KG1 (cell line): ENCODE measurements around the gene SPATC1L.

Experiments used
- DNase-seq: peaks from one replicate; lab custom pipeline; 2025; lab: John Stamatoyannopoulos, UW

SPATC1L gene

DNA sequence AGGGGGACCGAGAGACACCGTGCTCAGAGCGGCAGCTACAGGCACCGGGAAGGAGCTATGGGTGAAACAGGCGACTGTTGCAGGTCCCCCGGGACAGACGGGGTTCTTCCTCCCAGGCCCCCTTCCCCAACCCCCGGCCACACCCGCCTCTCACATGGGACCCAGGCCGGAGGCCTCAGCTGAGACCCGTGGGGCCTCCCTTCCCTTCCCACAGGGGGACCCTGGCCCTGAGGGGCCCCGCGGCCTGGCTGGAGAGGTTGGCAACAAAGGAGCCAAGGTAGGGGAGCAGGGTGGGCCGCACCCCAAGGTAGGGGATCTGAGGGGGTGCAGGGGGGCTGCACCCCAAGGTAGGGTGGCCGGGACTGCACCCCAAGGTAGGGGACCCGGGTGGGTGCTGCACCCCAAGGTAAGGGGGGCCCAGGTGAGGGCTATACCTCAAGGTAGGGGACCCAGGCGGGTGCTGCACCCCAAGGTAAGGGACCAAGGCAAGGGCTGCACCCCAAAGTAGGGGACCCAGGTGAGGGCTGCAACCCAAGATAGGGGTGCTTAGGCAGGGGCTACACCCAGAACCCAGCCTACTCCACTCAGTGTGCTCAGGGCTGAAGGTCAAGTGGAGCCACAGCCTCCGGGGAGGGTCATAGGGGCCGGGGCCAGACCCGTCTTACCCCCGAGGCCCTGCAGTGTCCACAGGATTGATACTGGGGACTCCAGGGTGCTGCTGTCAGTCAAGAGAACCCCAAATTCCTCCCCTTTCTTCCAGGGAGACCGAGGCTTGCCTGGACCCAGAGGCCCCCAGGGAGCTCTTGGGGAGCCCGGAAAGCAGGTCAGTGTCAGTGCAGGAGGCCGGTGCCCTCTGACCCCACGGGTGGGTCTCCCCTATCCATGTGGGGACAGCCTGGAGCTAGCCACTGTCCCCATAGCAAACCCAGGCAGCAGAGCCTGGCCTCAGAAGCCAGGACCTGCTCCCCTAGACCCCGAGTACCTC lies 63.7 kb downstream of the SPATC1L start:
- DNase-seq: no peak

DNA sequence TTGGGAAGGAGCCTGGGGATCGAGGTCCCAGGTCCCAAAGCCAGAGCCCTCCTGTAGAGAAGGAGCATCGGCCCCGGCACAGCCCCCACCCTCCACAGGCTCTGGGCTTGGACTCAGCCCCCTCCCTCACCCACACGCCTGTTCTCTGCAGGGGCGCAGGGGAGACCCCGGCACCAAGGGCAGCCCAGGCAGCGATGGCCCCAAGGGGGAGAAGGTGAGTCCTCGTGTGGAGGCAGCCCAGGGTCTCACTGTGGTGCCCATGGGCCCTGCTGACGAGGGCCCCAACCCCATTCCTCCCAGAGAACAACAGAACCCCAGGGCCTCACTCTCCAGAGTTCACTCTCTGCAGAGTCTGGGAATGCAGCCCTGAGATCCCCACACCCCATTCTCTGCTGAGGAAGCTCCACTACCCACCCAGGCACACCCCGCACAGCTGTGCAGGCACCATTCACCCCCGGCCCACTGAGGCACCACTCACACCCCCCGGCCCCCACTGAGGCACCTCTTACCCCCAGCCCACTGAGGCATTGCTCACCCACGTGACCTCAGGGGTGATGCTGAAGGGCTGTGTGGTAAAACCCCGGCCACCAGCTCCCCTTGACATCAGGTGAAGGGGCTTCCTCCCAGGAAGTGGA lies 64.5 kb downstream of the SPATC1L start:
- DNase-seq: no peak

DNA sequence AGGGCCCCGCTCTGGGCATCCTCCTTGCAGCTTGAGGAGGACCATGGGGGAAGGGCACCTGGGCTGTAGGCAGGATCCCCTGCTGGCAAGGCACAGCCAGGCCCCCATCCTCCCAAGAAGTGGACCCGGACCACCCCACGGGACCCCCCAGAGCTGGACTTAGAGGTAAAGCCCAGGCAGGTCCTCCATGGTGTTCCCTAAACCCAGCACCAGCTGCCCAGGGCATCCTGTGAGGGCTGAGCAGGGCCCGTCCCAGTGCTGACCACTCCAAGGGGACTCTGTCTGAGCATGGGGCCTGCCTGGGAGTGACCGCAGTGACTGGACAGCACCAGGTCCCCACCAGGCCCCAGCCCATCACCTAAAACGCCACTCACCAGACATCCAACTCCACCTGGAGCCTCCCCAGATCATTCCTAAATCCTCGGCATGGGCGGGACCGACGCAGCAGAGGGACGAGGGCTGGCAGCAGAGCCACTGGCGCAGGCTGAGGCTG lies 65.1 kb downstream of the SPATC1L start:
- DNase-seq: no peak

DNA sequence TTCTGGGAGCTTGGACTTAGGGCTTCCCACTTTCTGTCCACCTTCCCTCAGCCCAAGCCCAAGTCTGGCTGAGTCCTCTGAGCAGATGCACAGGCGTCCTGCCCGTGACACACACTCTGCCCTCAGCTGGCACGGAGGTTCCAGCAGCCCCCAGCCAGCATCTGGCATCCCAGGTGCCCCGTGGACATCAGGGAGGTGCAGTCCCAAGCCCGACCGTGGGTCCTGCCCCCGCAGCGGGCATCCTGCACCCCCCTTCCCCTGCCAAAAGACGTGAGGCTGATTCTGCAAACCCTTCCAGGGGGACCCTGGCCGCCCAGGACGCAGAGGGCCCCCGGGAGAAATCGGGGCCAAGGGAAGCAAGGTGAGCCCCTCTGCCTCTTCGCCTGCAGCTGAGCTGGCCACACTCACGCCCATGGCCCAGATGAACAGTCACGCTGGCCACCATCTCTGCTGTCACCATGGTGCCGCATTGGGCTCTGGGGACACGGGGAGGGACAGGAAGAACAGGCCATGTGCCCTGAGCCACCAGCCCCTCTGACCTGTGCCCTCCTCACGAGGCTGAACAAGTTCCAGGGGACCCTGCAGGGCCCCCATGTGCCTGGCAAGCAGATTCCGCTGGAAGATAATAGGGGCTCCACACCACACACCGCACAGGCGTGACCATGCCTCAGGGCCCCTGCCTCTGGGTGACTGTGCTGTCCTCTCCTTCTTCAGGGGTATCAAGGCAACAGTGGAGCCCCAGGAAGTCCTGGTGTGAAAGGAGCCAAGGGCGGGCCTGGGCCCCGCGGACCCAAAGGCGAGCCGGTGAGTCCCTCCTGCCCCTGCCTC lies 65.7 kb downstream of the SPATC1L start:
- DNase-seq: no peak

DNA sequence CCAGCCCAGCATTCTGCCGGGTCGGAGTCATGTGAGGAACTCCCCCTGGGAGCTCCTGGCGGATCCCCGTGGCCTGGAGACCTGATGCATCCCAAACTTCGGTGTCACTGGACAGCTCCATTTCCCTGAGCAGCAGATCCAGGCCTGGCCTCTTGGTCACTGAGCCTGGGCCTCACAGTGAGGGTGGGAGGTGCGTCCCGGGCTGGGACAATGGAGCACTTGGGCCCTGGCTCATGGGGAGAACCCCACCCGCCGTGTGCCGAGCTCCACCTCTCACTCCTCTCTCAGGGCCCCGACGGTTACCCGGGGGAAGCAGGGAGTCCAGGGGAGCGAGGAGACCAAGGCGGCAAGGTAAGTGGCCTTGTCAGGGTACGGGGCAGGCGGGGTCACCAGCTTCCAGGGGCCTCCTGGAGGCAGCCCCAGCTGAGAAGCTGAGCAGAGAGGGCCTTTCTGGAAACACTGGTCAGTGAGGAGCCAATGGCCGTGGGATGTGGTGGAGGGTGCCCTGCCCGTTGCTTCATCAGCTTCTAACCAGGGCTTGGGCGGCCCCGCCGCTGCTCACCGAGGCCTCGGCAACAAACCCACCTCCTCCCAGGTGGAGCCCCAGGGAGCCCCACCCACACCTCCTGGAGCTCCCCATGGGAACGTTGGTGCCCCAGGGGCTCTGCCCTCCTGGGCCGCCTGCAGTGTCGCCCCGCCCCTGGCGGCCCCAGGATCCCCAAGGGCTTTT lies 66.5 kb downstream of the SPATC1L start:
- DNase-seq: no peak

DNA sequence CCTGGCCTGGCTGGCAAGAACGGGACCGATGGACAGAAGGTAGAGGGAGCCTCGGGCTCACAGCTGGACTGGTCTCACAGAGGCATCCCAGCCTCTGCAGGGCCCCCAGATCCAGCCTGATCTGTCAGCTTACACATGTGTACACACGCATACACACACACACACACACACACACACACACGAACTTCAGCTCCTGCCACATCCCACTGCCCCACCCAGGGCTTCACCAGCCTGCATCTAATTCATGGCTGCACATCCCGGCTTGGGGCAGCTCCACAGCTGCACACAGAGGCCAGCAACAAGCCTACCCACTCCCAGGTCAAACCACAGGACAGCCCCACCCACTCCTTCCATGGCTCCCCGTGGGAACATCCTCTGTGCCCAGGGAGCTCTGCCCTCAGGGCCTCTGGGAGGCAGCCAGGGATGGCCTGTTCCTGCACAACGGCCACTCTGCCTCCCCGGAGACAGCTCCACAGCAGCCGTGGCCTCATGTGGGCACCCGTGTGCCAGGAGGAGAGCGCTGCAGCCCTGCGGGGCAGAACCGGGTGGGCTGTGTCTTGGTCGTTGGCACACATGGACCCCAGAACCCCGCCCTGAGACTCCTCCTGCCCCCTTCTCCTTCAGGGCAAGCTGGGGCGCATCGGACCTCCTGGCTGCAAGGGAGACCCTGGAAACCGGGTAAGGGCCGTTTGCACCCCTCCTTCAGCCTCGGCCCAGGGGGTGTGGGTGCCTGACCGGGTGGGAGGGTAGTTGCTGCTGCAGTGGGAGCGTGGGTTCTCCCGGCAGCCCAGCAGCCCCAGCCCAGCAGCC lies 67.3 kb downstream of the SPATC1L start:
- no peak for DNase-seq

DNA sequence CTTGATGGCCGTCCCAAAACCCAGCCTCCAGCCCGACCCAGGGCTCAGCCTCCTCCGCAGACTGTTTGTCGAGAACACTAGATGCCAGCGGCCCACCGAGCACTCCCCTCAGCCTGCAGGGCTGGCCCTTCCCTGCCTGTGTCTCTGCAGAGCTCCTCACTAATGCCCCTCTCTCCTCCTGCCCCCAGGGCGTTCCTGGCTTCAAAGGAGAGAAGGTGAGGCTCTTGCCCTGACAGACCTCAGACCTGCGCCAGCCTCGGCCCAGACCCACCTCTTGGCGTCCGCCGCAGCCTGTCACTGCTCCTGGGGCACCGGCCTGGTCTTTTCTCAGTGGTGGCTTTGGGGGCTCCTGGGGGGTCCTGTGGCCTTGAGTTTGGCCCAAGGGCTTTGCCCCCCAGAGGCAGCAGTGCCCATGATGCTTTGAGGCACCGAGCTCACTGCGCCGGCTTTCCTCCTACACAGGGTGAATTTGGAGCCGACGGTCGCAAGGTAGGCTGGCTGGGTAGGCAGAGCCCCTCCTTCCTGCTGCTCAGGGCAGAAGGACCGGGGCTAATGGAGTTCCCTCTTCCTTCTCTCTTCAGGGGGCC lies 68.0 kb downstream of the SPATC1L start:
- DNase-seq: no peak

DNA sequence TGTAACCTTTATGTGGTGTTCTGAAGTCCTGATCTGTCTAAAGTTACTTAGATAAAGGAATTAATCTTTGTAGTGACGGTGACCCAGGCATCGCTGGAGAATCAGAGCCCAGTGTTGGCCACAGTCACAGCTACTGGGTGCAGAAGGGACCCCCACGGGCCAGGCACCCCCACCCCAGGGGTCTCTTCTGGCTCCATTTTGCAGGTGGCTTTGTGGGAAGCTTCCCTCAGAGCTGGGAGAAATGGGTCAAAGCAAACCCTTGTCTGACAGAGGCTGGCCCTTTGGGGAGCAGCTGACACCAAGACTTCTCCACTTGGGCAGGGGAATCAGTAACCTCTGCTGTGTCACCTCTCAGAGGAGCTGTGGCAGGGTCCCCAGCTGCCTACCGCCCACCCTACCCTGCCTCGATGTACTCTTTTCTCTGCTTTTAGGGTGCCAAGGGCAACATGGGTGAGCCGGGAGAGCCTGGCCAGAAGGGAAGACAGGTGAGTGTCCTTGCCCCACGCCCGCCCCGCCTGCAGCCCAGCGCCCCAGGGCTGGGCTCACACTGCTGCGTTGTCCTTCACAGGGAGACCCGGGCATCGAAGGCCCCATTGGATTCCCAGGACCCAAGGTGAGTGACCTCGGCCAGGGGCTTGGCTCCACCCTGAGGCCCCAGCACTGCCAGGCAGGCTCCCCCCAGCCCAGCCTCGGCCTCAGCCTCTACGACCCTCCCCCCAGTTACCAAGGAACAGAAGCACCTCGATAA lies 68.6 kb downstream of the SPATC1L start:
- DNase-seq: no peak

DNA sequence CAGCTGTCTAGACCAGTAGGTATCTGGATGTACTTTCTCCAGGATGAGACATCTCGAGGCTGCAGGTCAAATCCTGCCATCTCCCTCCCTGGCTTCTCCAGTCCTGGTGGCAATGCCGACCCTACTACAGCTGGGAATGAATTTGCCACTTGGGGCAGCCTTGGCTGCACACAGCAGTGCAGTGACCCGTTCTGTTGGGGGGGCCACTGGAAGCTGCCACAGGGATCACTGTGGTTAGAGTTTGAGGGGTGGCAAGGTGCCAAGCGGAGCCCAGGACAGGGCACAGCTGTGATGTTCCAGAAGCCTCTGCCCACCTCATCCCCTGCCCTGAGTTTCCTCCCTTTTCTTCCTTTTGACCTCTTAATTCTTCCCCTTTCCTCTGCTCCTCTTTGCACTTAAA lies 69.3 kb downstream of the SPATC1L start:
- no peak for DNase-seq

DNA sequence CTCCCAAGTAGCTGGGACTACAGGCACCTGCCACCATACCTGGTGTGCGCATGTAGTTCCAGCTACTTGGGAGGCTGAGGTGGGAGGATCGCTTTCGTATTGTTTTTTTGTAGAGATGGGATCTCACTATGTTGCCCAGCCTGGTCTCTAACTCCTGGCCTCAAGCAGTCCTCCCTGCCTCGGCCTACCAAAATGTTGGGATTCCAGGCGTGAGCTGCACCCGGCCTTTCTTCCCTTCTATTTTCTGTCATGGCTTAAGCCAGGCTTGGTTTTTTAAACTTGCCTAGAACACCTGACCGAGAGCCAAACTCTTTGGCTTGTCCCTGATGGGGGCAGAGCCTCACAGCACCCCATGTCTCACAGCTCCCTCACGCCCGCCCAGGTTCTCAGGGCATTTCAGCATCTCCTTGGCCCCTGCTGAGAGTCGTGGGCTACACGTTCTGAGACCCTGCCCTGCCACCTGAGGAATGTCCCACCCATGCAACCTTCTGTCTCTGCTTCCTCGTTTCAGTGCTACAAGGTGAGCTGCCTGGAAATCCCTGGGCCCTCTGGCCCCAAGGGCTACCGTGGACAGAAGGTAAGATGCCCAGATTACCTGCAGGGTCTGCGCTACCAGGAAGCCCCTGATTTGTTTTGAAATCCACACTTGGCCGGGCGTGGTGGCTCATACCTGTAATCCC lies 70.6 kb downstream of the SPATC1L start:
- DNase-seq: no peak

DNA sequence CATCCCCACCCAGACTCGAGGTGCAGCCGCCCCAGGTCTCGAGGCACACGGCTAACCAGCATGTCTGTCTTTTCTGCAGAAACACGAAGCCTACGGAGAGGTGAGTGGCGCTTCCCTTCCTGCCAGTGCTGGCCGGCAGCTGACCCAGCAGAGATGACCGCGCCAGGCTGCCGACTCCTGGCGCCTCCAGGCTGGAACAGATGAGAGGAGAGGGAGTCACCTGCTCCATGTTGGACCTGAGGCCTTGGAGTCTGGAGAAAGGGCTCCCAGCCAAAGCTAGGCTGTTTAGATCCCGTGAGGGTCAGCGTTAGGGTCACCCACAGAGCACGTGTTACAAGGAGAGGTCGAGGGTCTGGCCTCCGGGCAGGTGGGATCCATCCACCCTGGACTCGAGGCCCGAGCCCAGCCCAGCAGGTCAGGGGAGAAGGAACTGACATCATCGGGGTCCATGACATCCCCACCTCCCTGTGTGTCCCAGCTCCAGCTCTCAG lies 71.5 kb downstream of the SPATC1L start:
- no peak for DNase-seq

DNA sequence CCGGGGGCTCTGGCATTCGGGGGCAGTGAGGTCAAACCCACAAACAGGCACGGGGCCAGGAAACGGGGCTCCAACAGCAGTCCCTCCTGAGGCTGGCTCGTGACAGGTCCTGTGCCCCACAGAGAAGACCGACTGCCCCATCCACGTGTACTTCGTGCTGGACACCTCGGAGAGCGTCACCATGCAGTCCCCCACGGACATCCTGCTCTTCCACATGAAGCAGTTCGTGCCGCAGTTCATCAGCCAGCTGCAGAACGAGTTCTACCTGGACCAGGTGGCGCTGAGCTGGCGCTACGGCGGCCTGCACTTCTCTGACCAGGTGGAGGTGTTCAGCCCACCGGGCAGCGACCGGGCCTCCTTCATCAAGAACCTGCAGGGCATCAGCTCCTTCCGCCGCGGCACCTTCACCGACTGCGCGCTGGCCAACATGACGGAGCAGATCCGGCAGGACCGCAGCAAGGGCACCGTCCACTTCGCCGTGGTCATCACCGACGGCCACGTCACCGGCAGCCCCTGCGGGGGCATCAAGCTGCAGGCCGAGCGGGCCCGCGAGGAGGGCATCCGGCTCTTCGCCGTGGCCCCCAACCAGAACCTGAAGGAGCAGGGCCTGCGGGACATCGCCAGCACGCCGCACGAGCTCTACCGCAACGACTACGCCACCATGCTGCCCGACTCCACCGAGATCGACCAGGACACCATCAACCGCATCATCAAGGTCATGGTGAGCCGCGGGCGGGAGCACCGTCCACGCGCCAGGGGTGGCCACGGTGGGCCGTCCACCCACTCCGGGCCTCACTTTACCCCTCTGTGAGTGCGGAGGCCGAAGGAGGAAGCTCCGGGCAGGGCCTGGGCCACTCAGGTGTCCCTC lies 72.2 kb downstream of the SPATC1L start:
- DNase-seq: no peak

DNA sequence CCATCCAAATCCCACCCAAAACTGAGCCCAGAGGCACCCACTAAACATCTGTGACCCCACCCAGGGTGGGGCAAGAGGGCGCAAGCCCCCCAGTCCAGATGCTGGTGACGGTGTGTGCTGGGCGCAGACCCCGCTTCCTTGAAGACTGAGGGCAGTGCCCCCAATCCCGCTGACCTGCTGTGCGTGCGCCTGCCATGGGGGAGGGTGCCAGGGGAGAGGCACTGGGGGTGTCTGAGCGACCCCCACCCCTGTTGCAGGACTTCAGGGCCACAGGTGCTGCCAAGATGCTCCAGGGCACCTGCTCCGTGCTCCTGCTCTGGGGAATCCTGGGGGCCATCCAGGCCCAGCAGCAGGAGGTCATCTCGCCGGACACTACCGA lies 73.1 kb downstream of the SPATC1L start:
- no peak for DNase-seq
